Neural cell (in vitro differentiated cells): Measurements from ENCODE around the gene ODAD4. TPM values are rescaled to one million over a fixed set of nuclear protein-coding genes. Genes with fewer than 3 reads are reported as not detected.

ENCODE experiments used
- H2AFZ ChIP-seq: fragments of 200-600, 300-800 bp; sonication (generic), shearing (Covaris generic); 2 replicates; pipeline ENCODE4 v1.6.0; 2014; ENCODE audit warnings: low read depth, mild to moderate bottlenecking, antibody characterized with exemption, low read length, moderate library complexity
- H3F3A ChIP-seq: fragments of 200-600 bp; shearing (Covaris generic); 2 replicates; pipeline ENCODE4 v1.6.1; 2016; ENCODE audit warnings: mild to moderate bottlenecking, moderate library complexity, mixed read lengths, antibody characterized with exemption, low read length; ENCODE audit not compliant: insufficient read depth, poor library complexity, severe bottlenecking
- H3K27ac ChIP-seq: fragments of 200-600, 300-800 bp; sonication (generic), shearing (Covaris generic); 2 replicates; pipeline ENCODE4 v1.5.1; 2014; ENCODE audit warnings: mild to moderate bottlenecking, low read length, moderate library complexity
- H3K27me3 ChIP-seq: fragments of 300-800, 200-600 bp; sonication (generic), shearing (Covaris generic); 2 replicates; pipeline ENCODE4 v1.6.0; 2014; ENCODE audit warnings: mild to moderate bottlenecking, low read depth, low read length, moderate library complexity; ENCODE audit not compliant: insufficient read depth
- H3K36me3 ChIP-seq: fragments of 300-800, 200-600 bp; sonication (generic), shearing (Covaris generic); 2 replicates; pipeline ENCODE4 v1.5.1; 2014; ENCODE audit warnings: mild to moderate bottlenecking, antibody characterized with exemption, low read length, moderate library complexity; ENCODE audit not compliant: insufficient read depth
- H3K4me2 ChIP-seq: fragments of 300-800, 200-600 bp; sonication (generic), shearing (Covaris generic); 2 replicates; pipeline ENCODE4 v1.6.0; 2014; ENCODE audit warnings: mild to moderate bottlenecking, low read length
- H3K4me3 ChIP-seq: fragments of 300-800, 200-600 bp; sonication (generic), shearing (Covaris generic); 2 replicates; pipeline ENCODE4 v1.5.1; 2014; ENCODE audit warnings: mild to moderate bottlenecking, low read length, moderate library complexity
- H3K79me2 ChIP-seq: fragments of 200-600 bp; shearing (Covaris generic); replicated peaks from 2 replicates; pipeline ENCODE4 v1.6.0; 2014; ENCODE audit warnings: mild to moderate bottlenecking, low read length, moderate library complexity; ENCODE audit not compliant: insufficient read depth
- H3K9ac ChIP-seq: fragments of 300-800, 200-600 bp; sonication (generic), shearing (Covaris generic); 2 replicates; pipeline ENCODE4 v1.6.1; 2016; ENCODE audit warnings: mild to moderate bottlenecking, low read length, mixed read lengths
- H3K9me2 ChIP-seq: fragments of 200-600 bp; shearing (Covaris generic); 2 replicates; pipeline ENCODE4 v1.6.1; 2016; ENCODE audit warnings: mild to moderate bottlenecking, low read length, mixed read lengths; ENCODE audit not compliant: insufficient read depth
- H3K9me3 ChIP-seq: fragments of 200-600, 300-800 bp; sonication (generic), shearing (Covaris generic); 2 replicates; pipeline ENCODE4 v1.6.1; 2016; ENCODE audit warnings: mild to moderate bottlenecking, mixed run types, low read length, moderate library complexity, mixed read lengths
- H4K20me1 ChIP-seq: fragments of 200-600 bp; shearing (Covaris generic); 2 replicates; pipeline ENCODE4 v1.6.1; 2016; ENCODE audit warnings: mild to moderate bottlenecking, mixed run types; ENCODE audit not compliant: insufficient read depth
- CTCF ChIP-seq: fragments of 450-650 bp; IDR thresholded peaks from 2 replicates; pipeline ENCODE4 v1.5.1; 2014; ENCODE audit warnings: antibody characterized with exemption, mild to moderate bottlenecking, moderate library complexity; ENCODE audit not compliant: poor library complexity, severe bottlenecking
- EP300 ChIP-seq: fragments of 450-650 bp; conservative IDR thresholded peaks from 2 replicates; pipeline ENCODE4 v1.6.1; 2014; ENCODE audit warnings: antibody characterized with exemption, mild to moderate bottlenecking, moderate library complexity; ENCODE audit not compliant: poor library complexity, severe bottlenecking
- EZH2 ChIP-seq: fragments of 200-600, 300-800 bp; shearing (Covaris generic), sonication (generic); IDR thresholded peaks from 2 replicates; pipeline ENCODE4 v1.6.1; 2014; ENCODE audit warnings: antibody characterized with exemption, low read length, borderline replicate concordance, mild to moderate bottlenecking; ENCODE audit not compliant: insufficient read depth, poor library complexity, severe bottlenecking
- MXI1 ChIP-seq: fragments of 450-650 bp; conservative IDR thresholded peaks from 2 replicates; pipeline ENCODE4 v1.6.1; 2014; ENCODE audit warnings: antibody characterized with exemption, mild to moderate bottlenecking; ENCODE audit not compliant: poor library complexity, severe bottlenecking
- POLR2AphosphoS5 ChIP-seq: IDR thresholded peaks from 2 replicates; pipeline ENCODE4 v1.6.1; 2012
- SMC3 ChIP-seq: fragments of 450-650 bp; conservative IDR thresholded peaks from 2 replicates; pipeline ENCODE4 v1.6.1; 2014; ENCODE audit warnings: antibody characterized with exemption, mild to moderate bottlenecking, moderate library complexity; ENCODE audit not compliant: poor library complexity
- TAF1 ChIP-seq: IDR thresholded peaks from 2 replicates; pipeline ENCODE4 v1.6.1; 2012; ENCODE audit warnings: low read depth
- polyA plus RNA-seq: library from polyadenylated mRNA; depleted of rRNA; stranded (reverse); fragments of >200 nt; gene quantifications from 2 replicates; pipeline ENCODE4 v1.2.3, GENCODE V29; 2014
- TF ChIP-seq, protein P1 (sequence below): IDR thresholded peaks from 2 replicates; pipeline ENCODE4 v1.6.1; 2012; ENCODE audit warnings: borderline replicate concordance

The ODAD4 gene
- polyA plus RNA-seq, 1 donor from 2014 or later = 5.7 TPM

- H3K9me2 ChIP-seq = no peaks in the 10 kb centered on the region
- no peaks in the 10 kb centered on the region for H3K36me3 ChIP-seq
- no peak overlapping the region for H2AFZ ChIP-seq
These were observed 18.5 kb downstream of the ODAD4 start for GRCh38 chr17:41948762-41949460.

GRCh38 chr17:41956522-41956921 is 26.1 kb downstream of the ODAD4 start:
- no peaks in the 10 kb centered on the region for H3F3A ChIP-seq
- H4K20me1 ChIP-seq = no peaks in the 10 kb centered on the region
- H3K36me3 ChIP-seq = no peaks in the 10 kb centered on the region
- no peak overlapping the region for H3K4me2 ChIP-seq
- no peaks in the 10 kb centered on the region for H3K9me2 ChIP-seq
- no peak overlapping the region for H3K4me3 ChIP-seq
- no peak overlapping the region for H2AFZ ChIP-seq
- no peak overlapping the region for H3K27ac ChIP-seq
- no peak overlapping the region for H3K9ac ChIP-seq
- no peak for TF ChIP-seq EZH2
- TF ChIP-seq POLR2AphosphoS5 = no peak
- no peak for TF ChIP-seq SMC3
- TF ChIP-seq, protein P1, sequence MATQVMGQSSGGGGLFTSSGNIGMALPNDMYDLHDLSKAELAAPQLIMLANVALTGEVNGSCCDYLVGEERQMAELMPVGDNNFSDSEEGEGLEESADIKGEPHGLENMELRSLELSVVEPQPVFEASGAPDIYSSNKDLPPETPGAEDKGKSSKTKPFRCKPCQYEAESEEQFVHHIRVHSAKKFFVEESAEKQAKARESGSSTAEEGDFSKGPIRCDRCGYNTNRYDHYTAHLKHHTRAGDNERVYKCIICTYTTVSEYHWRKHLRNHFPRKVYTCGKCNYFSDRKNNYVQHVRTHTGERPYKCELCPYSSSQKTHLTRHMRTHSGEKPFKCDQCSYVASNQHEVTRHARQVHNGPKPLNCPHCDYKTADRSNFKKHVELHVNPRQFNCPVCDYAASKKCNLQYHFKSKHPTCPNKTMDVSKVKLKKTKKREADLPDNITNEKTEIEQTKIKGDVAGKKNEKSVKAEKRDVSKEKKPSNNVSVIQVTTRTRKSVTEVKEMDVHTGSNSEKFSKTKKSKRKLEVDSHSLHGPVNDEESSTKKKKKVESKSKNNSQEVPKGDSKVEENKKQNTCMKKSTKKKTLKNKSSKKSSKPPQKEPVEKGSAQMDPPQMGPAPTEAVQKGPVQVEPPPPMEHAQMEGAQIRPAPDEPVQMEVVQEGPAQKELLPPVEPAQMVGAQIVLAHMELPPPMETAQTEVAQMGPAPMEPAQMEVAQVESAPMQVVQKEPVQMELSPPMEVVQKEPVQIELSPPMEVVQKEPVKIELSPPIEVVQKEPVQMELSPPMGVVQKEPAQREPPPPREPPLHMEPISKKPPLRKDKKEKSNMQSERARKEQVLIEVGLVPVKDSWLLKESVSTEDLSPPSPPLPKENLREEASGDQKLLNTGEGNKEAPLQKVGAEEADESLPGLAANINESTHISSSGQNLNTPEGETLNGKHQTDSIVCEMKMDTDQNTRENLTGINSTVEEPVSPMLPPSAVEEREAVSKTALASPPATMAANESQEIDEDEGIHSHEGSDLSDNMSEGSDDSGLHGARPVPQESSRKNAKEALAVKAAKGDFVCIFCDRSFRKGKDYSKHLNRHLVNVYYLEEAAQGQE = no peak
- no peak for TF ChIP-seq CTCF
- TF ChIP-seq EP300 = no peak
- no peaks in the 10 kb centered on the region for H3K27me3 ChIP-seq
- H3K9me3 ChIP-seq = no peaks in the 10 kb centered on the region
- no peaks in the 10 kb centered on the region for H3K79me2 ChIP-seq

More at GRCh38 chr17:41948762-41949460, 18.5 kb downstream of the ODAD4 start:
- no peak for TF ChIP-seq MXI1
- TF ChIP-seq CTCF = no peak
- TF ChIP-seq EP300 = no peak
- TF ChIP-seq TAF1 = no peak
- Histone ChIP-seq H3K4me3 (no peak overlapping the region), H3F3A (no peaks in the 10 kb centered on the region), H3K9me3 (no peaks in the 10 kb centered on the region), H4K20me1 (no peaks in the 10 kb centered on the region), H3K9ac (no peak overlapping the region), H3K27me3 (no peaks in the 10 kb centered on the region), H3K27ac (no peak overlapping the region), H3K4me2 (no peak overlapping the region), H3K79me2 (no peaks in the 10 kb centered on the region)
